Measurements from ENCODE around the gene COASY.

DNA sequence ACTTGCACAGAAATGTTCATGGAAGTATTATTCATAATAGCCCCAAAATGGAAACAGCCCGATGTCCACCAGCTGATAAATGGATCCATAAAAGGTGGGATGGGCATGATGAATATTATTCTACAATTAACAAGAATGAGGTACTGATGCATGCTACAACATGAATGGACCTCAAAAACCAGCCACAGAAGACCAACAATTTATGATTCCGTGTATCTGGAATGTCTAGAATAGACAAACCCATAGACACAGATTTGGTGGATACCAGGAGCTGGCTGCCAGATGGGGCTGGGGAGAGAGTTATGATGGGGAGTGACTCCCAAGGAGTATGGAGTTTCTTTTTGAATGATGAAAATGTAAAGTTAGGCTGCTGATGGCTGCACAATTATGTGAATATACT lies 36.7 kb upstream of the COASY start:
- TF ChIP-seq, protein P1, sequence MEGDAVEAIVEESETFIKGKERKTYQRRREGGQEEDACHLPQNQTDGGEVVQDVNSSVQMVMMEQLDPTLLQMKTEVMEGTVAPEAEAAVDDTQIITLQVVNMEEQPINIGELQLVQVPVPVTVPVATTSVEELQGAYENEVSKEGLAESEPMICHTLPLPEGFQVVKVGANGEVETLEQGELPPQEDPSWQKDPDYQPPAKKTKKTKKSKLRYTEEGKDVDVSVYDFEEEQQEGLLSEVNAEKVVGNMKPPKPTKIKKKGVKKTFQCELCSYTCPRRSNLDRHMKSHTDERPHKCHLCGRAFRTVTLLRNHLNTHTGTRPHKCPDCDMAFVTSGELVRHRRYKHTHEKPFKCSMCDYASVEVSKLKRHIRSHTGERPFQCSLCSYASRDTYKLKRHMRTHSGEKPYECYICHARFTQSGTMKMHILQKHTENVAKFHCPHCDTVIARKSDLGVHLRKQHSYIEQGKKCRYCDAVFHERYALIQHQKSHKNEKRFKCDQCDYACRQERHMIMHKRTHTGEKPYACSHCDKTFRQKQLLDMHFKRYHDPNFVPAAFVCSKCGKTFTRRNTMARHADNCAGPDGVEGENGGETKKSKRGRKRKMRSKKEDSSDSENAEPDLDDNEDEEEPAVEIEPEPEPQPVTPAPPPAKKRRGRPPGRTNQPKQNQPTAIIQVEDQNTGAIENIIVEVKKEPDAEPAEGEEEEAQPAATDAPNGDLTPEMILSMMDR (IDR thresholded peaks at IDR 0.05): no peak
- no peak for TF ChIP-seq POLR2A (IDR thresholded peaks at IDR 0.05)
